Measurements from ENCODE around the gene CCDC154. TPM values are rescaled to one million over a fixed set of nuclear protein-coding genes. Genes with fewer than 3 reads are reported as not detected.

Gene CCDC154
- total and polyA plus RNA-seq, 4 experiments from 2014 or later = 0.13 to 14.7 (median 12.1) TPM; not detected in 1

GRCh38 chr16:1433756-1434155 lies 10.6 kb downstream of the CCDC154 start:
- Histone ChIP-seq H3K4me3 (ENCODE audit: low read length in 2 of 2) (no peak overlapping the region), H3K36me3 (ENCODE audit: insufficient read depth, low read length) (no peaks in the 10 kb centered on the region), H3K27me3 (ENCODE audit: insufficient read depth, low read length) (no peaks in the 10 kb centered on the region), H3K27ac (ENCODE audit: low read depth, low read length) (no peak overlapping the region), H3K9me3 (ENCODE audit: control insufficient read depth in 1 of 2, low read length in 2 of 2) (no peaks in the 10 kb centered on the region), H3K4me1 (ENCODE audit: insufficient read depth, low read length) (no peaks in the 10 kb centered on the region)
- no peaks in the 10 kb centered on the region for H3K9me3 Mint-ChIP-seq
- no peaks in the 10 kb centered on the region for H3K4me1 Mint-ChIP-seq
- no peaks in the 10 kb centered on the region for H3K36me3 Mint-ChIP-seq
- POLR2A ChIA-PET (ENCODE audit: partially characterized antibody) = interaction anchor here (1.4 to 1.8 kb wide), 2 partner anchors 10 to 12 kb away, joined by 3 to 6 read pairs; partner anchors contain the start of gene CCDC154
- intact Hi-C loops (cut with micrococcal nuclease) = no loop called here
- DNase-seq = no peak
- H3K27me3 Mint-ChIP-seq = no peaks in the 10 kb centered on the region
- no peak overlapping the region for H3K27ac Mint-ChIP-seq
- CTCF ChIA-PET (ENCODE audit: partially characterized antibody) = no interaction called here
- no peak overlapping the region for H3K4me3 Mint-ChIP-seq

GRCh38 chr16:1433263-1433560 lies 11.1 kb downstream of the CCDC154 start:
- ChIA-PET CTCF (ENCODE audit: partially characterized antibody) (no interaction called here), POLR2A (ENCODE audit: partially characterized antibody) (interaction anchor here (1.1 to 1.8 kb wide), 3 partner anchors 12 to 273 kb away, joined by 3 to 6 read pairs (median 3); no protein-coding TSS in a partner anchor)
- Mint-ChIP-seq H3K4me1 (no peaks in the 10 kb centered on the region), H3K36me3 (no peaks in the 10 kb centered on the region), H3K4me3 (no peak overlapping the region), H3K27me3 (no peaks in the 10 kb centered on the region), H3K9me3 (no peaks in the 10 kb centered on the region), H3K27ac (no peak overlapping the region)
- Histone ChIP-seq H3K9me3 (ENCODE audit: control insufficient read depth in 1 of 2, low read length in 2 of 2) (no peaks in the 10 kb centered on the region), H3K27me3 (ENCODE audit: insufficient read depth, low read length) (no peaks in the 10 kb centered on the region), H3K36me3 (ENCODE audit: insufficient read depth, low read length) (no peaks in the 10 kb centered on the region), H3K27ac (ENCODE audit: low read depth, low read length) (no peak overlapping the region), H3K4me1 (ENCODE audit: insufficient read depth, low read length) (no peaks in the 10 kb centered on the region), H3K4me3 (ENCODE audit: low read length in 2 of 2) (no peak overlapping the region)
- no peak for DNase-seq
- intact Hi-C loops (cut with micrococcal nuclease) = no loop called here

GRCh38 chr16:1432388-1433262 lies 11.7 kb downstream of the CCDC154 start:
- H3K9me3 Mint-ChIP-seq = no peaks in the 10 kb centered on the region
- H3K27ac ChIP-seq (ENCODE audit: low read depth, low read length) = no peak overlapping the region

GRCh38 chr16:1431497-1432270 lies 12.7 kb downstream of the CCDC154 start:
- no peaks in the 10 kb centered on the region for H3K27me3 Mint-ChIP-seq
- intact Hi-C loops (cut with micrococcal nuclease) = no loop called here
- DNase-seq = no peak
- H3K27me3 ChIP-seq (ENCODE audit: insufficient read depth, low read length) = no peaks in the 10 kb centered on the region
- POLR2A ChIA-PET (ENCODE audit: partially characterized antibody) = interaction anchor here (0.5 kb wide), 1 partner anchor 60 kb away, joined by 3 read pairs; no protein-coding TSS in a partner anchor
- H3K4me3 Mint-ChIP-seq = peak overlapping the region in 2 of 8 donors; percentile 20 to 31
- CTCF ChIA-PET (ENCODE audit: partially characterized antibody) = no interaction called here
- H3K9me3 ChIP-seq (ENCODE audit: control insufficient read depth in 1 of 2, low read length in 2 of 2) = no peaks in the 10 kb centered on the region
- H3K27ac ChIP-seq (ENCODE audit: low read depth, low read length) = no peak overlapping the region
- H3K4me1 ChIP-seq (ENCODE audit: insufficient read depth, low read length) = no peaks in the 10 kb centered on the region
- H3K27ac Mint-ChIP-seq = peak overlapping the region in 1 of 7 donors; percentile 68
- no peaks in the 10 kb centered on the region for H3K36me3 ChIP-seq (ENCODE audit: insufficient read depth, low read length)
- H3K36me3 Mint-ChIP-seq = no peaks in the 10 kb centered on the region
- H3K9me3 Mint-ChIP-seq = no peaks in the 10 kb centered on the region
- H3K4me3 ChIP-seq (ENCODE audit: low read length in 2 of 2) = no peak overlapping the region
- no peaks in the 10 kb centered on the region for H3K4me1 Mint-ChIP-seq

More at GRCh38 chr16:1432388-1433262, 11.7 kb downstream of the CCDC154 start:
- H3K9me3 ChIP-seq (ENCODE audit: control insufficient read depth in 1 of 2, low read length in 2 of 2) = no peaks in the 10 kb centered on the region
- no peaks in the 10 kb centered on the region for H3K27me3 ChIP-seq (ENCODE audit: insufficient read depth, low read length)
- DNase-seq = no peak
- Mint-ChIP-seq H3K4me1 (no peaks in the 10 kb centered on the region), H3K27me3 (no peaks in the 10 kb centered on the region), H3K4me3 (peak overlapping the region in 2 of 8 donors; percentile 31 to 32), H3K36me3 (no peaks in the 10 kb centered on the region), H3K27ac (no peak overlapping the region)
- H3K4me3 ChIP-seq (ENCODE audit: low read length in 2 of 2) = no peak overlapping the region
- H3K36me3 ChIP-seq (ENCODE audit: insufficient read depth, low read length) = no peaks in the 10 kb centered on the region
- ChIA-PET POLR2A (ENCODE audit: partially characterized antibody) (interaction anchor here (1.1 to 1.8 kb wide), 3 partner anchors 11 to 274 kb away, joined by 3 to 6 read pairs (median 3); no protein-coding TSS in a partner anchor), CTCF (ENCODE audit: partially characterized antibody) (no interaction called here)
- no peaks in the 10 kb centered on the region for H3K4me1 ChIP-seq (ENCODE audit: insufficient read depth, low read length)
- intact Hi-C loops (cut with micrococcal nuclease) = no loop called here

GRCh38 chr16:1430759-1431496 lies 13.4 kb downstream of the CCDC154 start, which contains the start of gene PERCC1:
PERCC1 (plus strand) TSS chr16:1431078; CDS start chr16:1432594, 1,516 bp downstream.
- Histone ChIP-seq H3K36me3 (ENCODE audit: insufficient read depth, low read length) (no peaks in the 10 kb centered on the region), H3K4me1 (ENCODE audit: insufficient read depth, low read length) (no peaks in the 10 kb centered on the region), H3K4me3 (ENCODE audit: low read length in 2 of 2) (no peak within 1 kb of the TSS), H3K27me3 (ENCODE audit: insufficient read depth, low read length) (no peaks in the 10 kb centered on the region), H3K9me3 (ENCODE audit: control insufficient read depth in 1 of 2, low read length in 2 of 2) (no peaks in the 10 kb centered on the region), H3K27ac (ENCODE audit: low read depth, low read length) (no peak within 1 kb of the TSS)
- intact Hi-C loops (cut with micrococcal nuclease) = no loop called here
- Mint-ChIP-seq H3K27me3 (no peaks in the 10 kb centered on the region), H3K9me3 (no peaks in the 10 kb centered on the region), H3K36me3 (no peaks in the 10 kb centered on the region), H3K27ac (peak within 1 kb of the TSS in 1 of 7 donors; percentile 68), H3K4me3 (peak within 1 kb of the TSS in 1 of 8 donors; percentile 20), H3K4me1 (no peaks in the 10 kb centered on the region)
- ChIA-PET POLR2A (ENCODE audit: partially characterized antibody) (interaction anchor here (0.5 kb wide), 1 partner anchor 59 kb away, joined by 3 read pairs; no protein-coding TSS in a partner anchor), CTCF (ENCODE audit: partially characterized antibody) (no interaction called here)
- no peak for DNase-seq

- H3K4me1 ChIP-seq (ENCODE audit: insufficient read depth, low read length) = no peaks in the 10 kb centered on the region
- no peaks in the 10 kb centered on the region for H3K36me3 Mint-ChIP-seq
- no peaks in the 10 kb centered on the region for H3K9me3 Mint-ChIP-seq
- no peak for DNase-seq
- no peaks in the 10 kb centered on the region for H3K9me3 ChIP-seq (ENCODE audit: control insufficient read depth in 1 of 2, low read length in 2 of 2)
- H3K27ac Mint-ChIP-seq = no peak overlapping the region
- ChIA-PET CTCF (ENCODE audit: partially characterized antibody) (no interaction called here), POLR2A (ENCODE audit: partially characterized antibody) (no interaction called here)
- no peak overlapping the region for H3K4me3 ChIP-seq (ENCODE audit: low read length in 2 of 2)
- intact Hi-C loops (cut with micrococcal nuclease) = no loop called here
- no peaks in the 10 kb centered on the region for H3K36me3 ChIP-seq (ENCODE audit: insufficient read depth, low read length)
- no peaks in the 10 kb centered on the region for H3K27me3 ChIP-seq (ENCODE audit: insufficient read depth, low read length)
- no peaks in the 10 kb centered on the region for H3K4me1 Mint-ChIP-seq
- no peaks in the 10 kb centered on the region for H3K27me3 Mint-ChIP-seq
- H3K27ac ChIP-seq (ENCODE audit: low read depth, low read length) = no peak overlapping the region
- no peak overlapping the region for H3K4me3 Mint-ChIP-seq
Observed at GRCh38 chr16:1430214-1430758, 14.1 kb downstream of the CCDC154 start.

All from CD4-positive, alpha-beta memory T cell (primary cell).